ENCODE results near the gene VEPH1. TPM values are rescaled to one million over a fixed set of nuclear protein-coding genes. Genes with fewer than 3 reads are reported as not detected.

VEPH1 gene
- total and polyA plus RNA-seq, 7 experiments from 2014 or later = 0.22 to 0.48 TPM; not detected in 5

DNA sequence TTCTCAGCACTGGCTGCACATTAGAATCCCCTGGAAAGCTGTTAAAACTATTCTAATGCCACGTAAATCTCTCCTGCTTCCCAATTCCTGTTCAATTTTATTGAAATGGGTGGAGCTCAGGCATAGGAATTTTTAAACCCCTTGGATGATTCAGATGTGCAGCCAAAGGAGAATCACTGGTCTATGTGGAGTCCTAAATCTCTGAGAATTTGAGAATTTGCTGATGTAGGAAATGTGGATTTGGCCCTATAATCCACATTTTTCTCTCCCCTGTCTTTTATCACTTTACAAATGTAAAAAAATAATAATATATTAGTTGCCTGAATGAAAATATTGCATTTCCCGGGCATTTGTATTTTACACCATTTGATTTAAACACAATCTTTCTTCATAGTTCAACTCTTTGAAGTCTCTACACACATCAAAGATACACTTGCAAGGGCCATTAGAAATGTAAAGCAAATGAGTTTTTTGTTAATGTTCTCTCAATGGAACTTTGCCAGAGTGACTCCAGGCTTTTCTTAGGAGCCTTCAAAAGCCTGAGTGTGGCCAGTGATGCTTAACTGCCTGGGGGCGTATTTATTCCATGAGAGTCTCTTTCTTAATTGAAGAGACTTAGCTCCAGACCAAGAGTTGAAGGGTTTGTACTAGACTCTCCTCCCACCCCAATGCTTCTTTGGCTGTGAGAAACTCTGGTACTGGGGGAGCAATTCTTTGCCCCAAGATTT is 115.3 kb downstream of the VEPH1 start:
- intact Hi-C loops (cut with micrococcal nuclease) = no loop called here
- H3K27ac ChIP-seq (ENCODE audit: low read depth, low read length) = no peak overlapping the region
- no peaks in the 10 kb centered on the region for H3K27me3 ChIP-seq (ENCODE audit: control insufficient read depth in 2 of 2, insufficient read depth in 2 of 2, low read length in 2 of 2)
- CTCF ChIA-PET = no interaction called here
- ATAC-seq = no peak
- no peak overlapping the region for H3K4me3 ChIP-seq (ENCODE audit: low read length)
- DNase-seq = no peak
- H3K9me3 ChIP-seq (ENCODE audit: control insufficient read depth in 2 of 3, low read length in 3 of 3) = no peaks in the 10 kb centered on the region
- H3K27me3 Mint-ChIP-seq = peaks cover 0 to 4% (median 0%) of the 10 kb centered on the region in 5 donors
- peaks cover 0 to 10% (median 7%) of the 10 kb centered on the region in 11 donors for H3K9me3 Mint-ChIP-seq
- H3K4me1 ChIP-seq (ENCODE audit: control insufficient read depth in 2 of 2, insufficient read depth in 2 of 2, low read length in 2 of 2) = no peaks in the 10 kb centered on the region
- no peaks in the 10 kb centered on the region for H3K4me1 Mint-ChIP-seq
- POLR2A ChIA-PET = no interaction called here
- H3K36me3 ChIP-seq (ENCODE audit: control insufficient read depth in 2 of 3, insufficient read depth in 3 of 3, low read length in 3 of 3) = no peaks in the 10 kb centered on the region
- no peak overlapping the region for H3K27ac Mint-ChIP-seq
- H3K36me3 Mint-ChIP-seq = peaks cover 0 to 18% (median 10%) of the 10 kb centered on the region in 5 donors
- H3K4me3 Mint-ChIP-seq = no peak overlapping the region

- Mint-ChIP-seq H3K4me3 (no peak overlapping the region), H3K4me1 (peaks cover 0 to 1% (median 0%) of the 10 kb centered on the region in 7 donors), H3K36me3 (peaks cover 0 to 11% (median 0%) of the 10 kb centered on the region in 5 donors), H3K27ac (no peak overlapping the region), H3K27me3 (peaks cover 0 to 4% (median 0%) of the 10 kb centered on the region in 5 donors), H3K9me3 (no peaks in the 10 kb centered on the region)
- intact Hi-C loops (cut with micrococcal nuclease) = no loop called here
- CTCF ChIA-PET = no interaction called here
- Histone ChIP-seq H3K9me3 (ENCODE audit: control insufficient read depth in 2 of 3, low read length in 3 of 3) (no peaks in the 10 kb centered on the region), H3K27me3 (ENCODE audit: control insufficient read depth in 2 of 2, insufficient read depth in 2 of 2, low read length in 2 of 2) (no peaks in the 10 kb centered on the region), H3K4me3 (ENCODE audit: low read length) (no peak overlapping the region), H3K36me3 (ENCODE audit: control insufficient read depth in 2 of 3, insufficient read depth in 3 of 3, low read length in 3 of 3) (no peaks in the 10 kb centered on the region), H3K27ac (ENCODE audit: low read depth, low read length) (no peak overlapping the region), H3K4me1 (ENCODE audit: control insufficient read depth in 2 of 2, insufficient read depth in 2 of 2, low read length in 2 of 2) (no peaks in the 10 kb centered on the region)
- ATAC-seq = no peak
- DNase-seq = no peak
- POLR2A ChIA-PET = no interaction called here
These were observed 118.7 kb downstream of the VEPH1 start for GRCh38 chr3:157384491-157384890.

DNA sequence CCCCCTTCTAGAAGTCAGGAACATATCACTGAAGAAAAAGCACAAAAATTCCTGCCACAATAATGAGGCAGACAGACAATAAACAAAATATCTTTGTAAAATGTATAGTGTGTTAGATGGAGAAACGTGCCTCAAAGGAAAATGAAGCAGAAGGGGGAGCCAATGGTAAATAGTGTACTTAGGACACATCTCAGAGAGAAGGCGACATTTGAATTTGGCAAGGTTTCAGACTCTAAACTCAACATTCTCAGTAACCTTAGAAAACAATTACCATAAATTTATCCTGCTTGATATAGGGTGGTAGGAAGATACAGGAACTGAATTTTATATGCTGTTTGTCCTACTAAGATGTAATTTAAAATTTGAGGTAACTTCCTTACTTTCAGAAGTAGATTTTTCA is 119.2 kb downstream of the VEPH1 start:
- H3K27ac Mint-ChIP-seq = no peak overlapping the region
- Histone ChIP-seq H3K4me3 (ENCODE audit: low read length) (no peak overlapping the region), H3K4me1 (ENCODE audit: control insufficient read depth in 2 of 2, insufficient read depth in 2 of 2, low read length in 2 of 2) (no peaks in the 10 kb centered on the region), H3K36me3 (ENCODE audit: control insufficient read depth in 2 of 3, insufficient read depth in 3 of 3, low read length in 3 of 3) (no peaks in the 10 kb centered on the region), H3K27ac (ENCODE audit: low read depth, low read length) (no peak overlapping the region), H3K9me3 (ENCODE audit: control insufficient read depth in 2 of 3, low read length in 3 of 3) (no peaks in the 10 kb centered on the region), H3K27me3 (ENCODE audit: control insufficient read depth in 2 of 2, insufficient read depth in 2 of 2, low read length in 2 of 2) (no peaks in the 10 kb centered on the region)
- H3K4me3 Mint-ChIP-seq = no peak overlapping the region
- peaks cover 0 to 4% (median 0%) of the 10 kb centered on the region in 5 donors for H3K27me3 Mint-ChIP-seq
- ChIA-PET POLR2A (no interaction called here), CTCF (no interaction called here)
- H3K9me3 Mint-ChIP-seq = no peaks in the 10 kb centered on the region
- intact Hi-C loops (cut with micrococcal nuclease) = no loop called here
- peaks cover 0 to 11% (median 0%) of the 10 kb centered on the region in 5 donors for H3K36me3 Mint-ChIP-seq
- no peak for ATAC-seq
- DNase-seq = no peak
- peaks cover 0 to 1% (median 0%) of the 10 kb centered on the region in 7 donors for H3K4me1 Mint-ChIP-seq

DNA sequence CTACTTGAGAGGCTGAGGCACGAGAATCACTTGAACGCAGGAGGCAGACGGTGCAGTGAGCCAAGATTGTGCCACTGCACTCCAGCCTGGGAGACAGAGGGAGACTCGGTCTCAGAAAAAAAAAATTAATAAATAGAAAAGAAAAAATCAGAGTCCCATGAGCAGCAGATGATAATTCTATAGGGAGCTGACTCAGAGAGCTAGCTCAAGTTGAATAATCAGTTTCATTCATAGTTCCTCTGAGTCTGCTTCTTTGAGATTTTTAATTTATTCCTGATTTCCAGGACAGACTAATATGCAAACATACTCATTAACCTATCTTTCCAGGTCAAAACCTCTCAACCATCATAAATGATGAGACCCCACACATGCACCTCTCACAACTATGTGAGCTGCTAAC is 121.6 kb downstream of the VEPH1 start:
- Mint-ChIP-seq H3K36me3 (peaks cover 0 to 11% (median 0%) of the 10 kb centered on the region in 5 donors), H3K4me3 (no peak overlapping the region), H3K27ac (no peak overlapping the region), H3K4me1 (peaks cover 0 to 1% (median 0%) of the 10 kb centered on the region in 7 donors), H3K27me3 (no peaks in the 10 kb centered on the region), H3K9me3 (peaks cover 0 to 1% (median 0%) of the 10 kb centered on the region in 11 donors)
- Histone ChIP-seq H3K9me3 (ENCODE audit: control insufficient read depth in 2 of 3, low read length in 3 of 3) (no peaks in the 10 kb centered on the region), H3K4me1 (ENCODE audit: control insufficient read depth in 2 of 2, insufficient read depth in 2 of 2, low read length in 2 of 2) (no peaks in the 10 kb centered on the region), H3K36me3 (ENCODE audit: control insufficient read depth in 2 of 3, insufficient read depth in 3 of 3, low read length in 3 of 3) (no peaks in the 10 kb centered on the region), H3K27me3 (ENCODE audit: control insufficient read depth in 2 of 2, insufficient read depth in 2 of 2, low read length in 2 of 2) (no peaks in the 10 kb centered on the region), H3K27ac (ENCODE audit: low read depth, low read length) (no peak overlapping the region), H3K4me3 (ENCODE audit: low read length) (no peak overlapping the region)
- ChIA-PET POLR2A (no interaction called here), CTCF (no interaction called here)
- ATAC-seq (no peak), DNase-seq (no peak)
- intact Hi-C loops (cut with micrococcal nuclease) = no loop called here

GRCh38 chr3:157379525-157380140 is 123.6 kb downstream of the VEPH1 start:
- ATAC-seq (no peak), DNase-seq (no peak)
- H3K9me3 ChIP-seq (ENCODE audit: control insufficient read depth in 2 of 3, low read length in 3 of 3) = no peaks in the 10 kb centered on the region
- H3K4me3 Mint-ChIP-seq = no peak overlapping the region
- CTCF ChIA-PET = no interaction called here
- intact Hi-C loops (cut with micrococcal nuclease) = no loop called here
- no peaks in the 10 kb centered on the region for H3K27me3 ChIP-seq (ENCODE audit: control insufficient read depth in 2 of 2, insufficient read depth in 2 of 2, low read length in 2 of 2)
- no peak overlapping the region for H3K27ac Mint-ChIP-seq
- no peak overlapping the region for H3K4me3 ChIP-seq (ENCODE audit: low read length)
- H3K9me3 Mint-ChIP-seq = peaks cover 0 to 1% (median 0%) of the 10 kb centered on the region in 11 donors
- no peaks in the 10 kb centered on the region for H3K4me1 ChIP-seq (ENCODE audit: control insufficient read depth in 2 of 2, insufficient read depth in 2 of 2, low read length in 2 of 2)
- no peaks in the 10 kb centered on the region for H3K27me3 Mint-ChIP-seq
- H3K4me1 Mint-ChIP-seq = peaks cover 0 to 3% (median 0%) of the 10 kb centered on the region in 7 donors
- H3K27ac ChIP-seq (ENCODE audit: low read depth, low read length) = no peak overlapping the region
- H3K36me3 ChIP-seq (ENCODE audit: control insufficient read depth in 2 of 3, insufficient read depth in 3 of 3, low read length in 3 of 3) = no peaks in the 10 kb centered on the region
- H3K36me3 Mint-ChIP-seq = peaks cover 0 to 11% (median 0%) of the 10 kb centered on the region in 5 donors
- POLR2A ChIA-PET = no interaction called here

GRCh38 chr3:157376603-157377300 is 126.5 kb downstream of the VEPH1 start:
- ChIA-PET CTCF (no interaction called here), POLR2A (no interaction called here)
- no peak for ATAC-seq
- Mint-ChIP-seq H3K27me3 (no peaks in the 10 kb centered on the region), H3K27ac (no peak overlapping the region), H3K36me3 (peaks cover 0 to 6% (median 0%) of the 10 kb centered on the region in 5 donors), H3K9me3 (peaks cover 0 to 2% (median 0%) of the 10 kb centered on the region in 11 donors), H3K4me3 (no peak overlapping the region), H3K4me1 (peaks cover 0 to 3% (median 0%) of the 10 kb centered on the region in 7 donors)
- H3K27ac ChIP-seq (ENCODE audit: low read depth, low read length) = no peak overlapping the region
- no peaks in the 10 kb centered on the region for H3K36me3 ChIP-seq (ENCODE audit: control insufficient read depth in 2 of 3, insufficient read depth in 3 of 3, low read length in 3 of 3)
- DNase-seq = no peak
- no peak overlapping the region for H3K4me3 ChIP-seq (ENCODE audit: low read length)
- intact Hi-C loops (cut with micrococcal nuclease) = no loop called here
- H3K4me1 ChIP-seq (ENCODE audit: control insufficient read depth in 2 of 2, insufficient read depth in 2 of 2, low read length in 2 of 2) = no peaks in the 10 kb centered on the region
- H3K9me3 ChIP-seq (ENCODE audit: control insufficient read depth in 2 of 3, low read length in 3 of 3) = no peaks in the 10 kb centered on the region
- no peaks in the 10 kb centered on the region for H3K27me3 ChIP-seq (ENCODE audit: control insufficient read depth in 2 of 2, insufficient read depth in 2 of 2, low read length in 2 of 2)
